Testis (tissue), 3 donors: ENCODE data around the gene KPTN. TPM values are rescaled to one million over a fixed set of nuclear protein-coding genes. Genes with fewer than 3 reads are reported as not detected.
A peak's percentile ranks its signal among the peaks of the same experiment; 100 is the strongest.

Experiments used
- DNase-seq: peaks from one replicate; pipeline ENCODE4 v3.0.0-alpha.2; 2019
- H3K27ac ChIP-seq, 2 donors: fragments of 200-600 bp; sonication (generic); one replicate each; pipeline ENCODE4 v1.5.1; 2019
- H3K27me3 ChIP-seq: fragments of 200-600 bp; sonication (generic); one replicate; pipeline ENCODE4 v1.5.1; 2019
- H3K36me3 ChIP-seq: fragments of 200-600 bp; sonication (generic); one replicate; pipeline ENCODE4 v1.5.1; 2017; ENCODE audit warnings: low read depth; ENCODE audit errors: missing control alignments
- H3K4me1 ChIP-seq: fragments of 200-600 bp; sonication (generic); one replicate; pipeline ENCODE4 v1.5.1; 2019
- H3K4me3 ChIP-seq, 2 donors: fragments of 200-600 bp; sonication (generic); one replicate each; pipeline ENCODE4 v1.5.1; 2017 to 2019
- H3K9me3 ChIP-seq: fragments of 200-600 bp; sonication (generic); one replicate; pipeline ENCODE4 v1.5.1; 2017
- CTCF ChIP-seq, 3 experiments: fragments of 450-650 bp in 2 of 3; fragments of 200-600 bp in 1 of 3; sonication (generic) in 1 of 3; IDR thresholded peaks; one replicate each; pipeline ENCODE4 v1.5.1; 2016 to 2019; ENCODE audit warnings: antibody characterized with exemption in 3 of 3, mild to moderate bottlenecking in 2 of 3, moderate library complexity in 1 of 3
- POLR2A ChIP-seq: fragments of 450-650 bp; IDR thresholded peaks from one replicate; pipeline ENCODE4 v1.6.1; 2017; ENCODE audit warnings: antibody characterized with exemption, mild to moderate bottlenecking, moderate library complexity
- whole genome bisulfite sequencing, 2 donors: methylation state at CpG; one replicate each; pipeline ENCODE4 v1.1.5; 2018; 5-methylcytosine and 5-hydroxymethylcytosine counted together
- intact Hi-C: fragments of 100-400 bp; cut with DNase I; formaldehyde crosslinking; loops from one replicate; pipeline ENCODE4 v1.15.1; 2023; ENCODE audit warnings: low total_unique reads
- polyA plus RNA-seq: library from polyadenylated mRNA; stranded (reverse); fragments of 350-450 nt; fragmentation: Illumina TruSeq; extraction: RNeasy Lipid Tissue Mini Kit (QIAGEN cat#74804); gene quantifications from one replicate; pipeline ENCODE4 v1.2.3, GENCODE V29; 2014; ENCODE audit warnings: low read depth, low replicate concordance; ENCODE audit not compliant: insufficient read depth
- total RNA-seq, 2 donors: library from RNA; depleted of rRNA; stranded (reverse); fragments of >200 nt; gene quantifications; one replicate each; pipeline ENCODE4 v1.2.3, GENCODE V29; 2016

The KPTN gene
- total and polyA plus RNA-seq, 3 donors from 2014 or later: 12.9 to 30.0 (median 13.5) TPM

GRCh38 chr19:47512183-47512947, 28.3 kb upstream of the KPTN start:
- no peaks in the 10 kb centered on the region for H3K9me3 ChIP-seq
- peak; percentile 57 for DNase-seq
- H3K4me1 ChIP-seq: peaks cover 58% of the 10 kb centered on the region
- H3K4me3 ChIP-seq: no peak overlapping the region
- no peak for TF ChIP-seq CTCF (IDR thresholded peaks at IDR 0.05)
- TF ChIP-seq POLR2A: no peak
- WGBS, 2 donors: 49 to 53% methylated on average over 11 of the region's 11 CpGs
- H3K36me3 ChIP-seq: no peaks in the 10 kb centered on the region
- peak overlapping the region; percentile 72 to 95 for H3K27ac ChIP-seq
- intact Hi-C loops: loop anchor here (10.0 kb wide), 1 partner anchor 78 kb away; no protein-coding TSS in a partner anchor
- H3K27me3 ChIP-seq: no peaks in the 10 kb centered on the region

DNA sequence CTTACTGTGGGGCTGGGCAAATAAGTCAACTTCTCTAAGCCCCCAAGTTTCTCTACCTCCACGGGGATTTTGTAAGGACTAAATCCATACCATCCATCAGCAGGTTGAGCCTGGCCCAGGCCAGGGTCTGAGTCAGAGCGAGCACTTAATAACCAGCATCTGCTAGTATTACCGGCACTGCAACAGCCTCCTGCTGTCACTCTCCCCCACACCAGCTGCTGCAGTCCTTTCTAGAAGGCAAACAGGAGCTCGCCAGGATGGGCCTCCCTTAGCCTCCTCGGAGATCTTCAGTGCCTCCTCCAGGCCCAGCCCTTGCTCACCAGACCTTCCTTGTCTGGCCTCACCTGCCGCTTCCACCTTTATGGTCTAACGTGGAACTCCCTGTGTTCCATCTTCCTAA, 27.7 kb upstream of the KPTN start:
- intact Hi-C loops: loop anchor here (10.0 kb wide), 1 partner anchor 77 kb away; no protein-coding TSS in a partner anchor
- Histone ChIP-seq H3K36me3 (no peaks in the 10 kb centered on the region), H3K27me3 (no peaks in the 10 kb centered on the region), H3K4me3 (no peak overlapping the region), H3K4me1 (peaks cover 65% of the 10 kb centered on the region), H3K27ac (peak overlapping the region; percentile 72 to 95), H3K9me3 (no peaks in the 10 kb centered on the region)
- TF ChIP-seq POLR2A (no peak), CTCF (IDR thresholded peaks at IDR 0.05) (no peak)
- WGBS, 2 donors: 39 to 46% methylated on average over 7 of the region's 7 CpGs
- no peak for DNase-seq

DNA sequence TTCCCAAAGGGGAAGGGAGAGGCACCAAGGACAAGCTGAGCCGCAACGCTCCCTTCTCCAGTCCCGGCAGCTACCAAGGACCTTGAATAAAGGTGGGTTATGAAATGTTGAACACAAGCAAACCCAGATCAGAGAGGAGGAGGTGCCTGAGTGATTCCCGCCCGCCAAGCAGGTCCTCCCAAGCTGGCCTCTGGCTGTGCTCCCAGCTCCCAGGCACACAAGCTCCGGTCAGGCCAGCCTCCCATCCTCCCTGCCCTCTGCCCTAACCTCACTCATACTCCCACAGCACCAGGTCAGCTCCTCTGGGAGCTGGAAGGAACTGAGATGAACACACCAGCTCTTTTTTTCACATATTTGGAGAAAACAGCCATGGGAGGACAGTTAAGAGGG, 27.1 kb upstream of the KPTN start:
- Histone ChIP-seq H3K4me3 (no peak overlapping the region), H3K27ac (peak overlapping the region; percentile 72 to 95), H3K36me3 (no peaks in the 10 kb centered on the region), H3K4me1 (peaks cover 70% of the 10 kb centered on the region), H3K27me3 (no peaks in the 10 kb centered on the region), H3K9me3 (no peaks in the 10 kb centered on the region)
- 28% methylated on average over 6 of the region's 6 CpGs; no CpG with 5 or more reads in 1 of the 2 donors for WGBS, 2 donors
- intact Hi-C loops: loop anchor here (10.0 kb wide), 1 partner anchor 76 kb away; no protein-coding TSS in a partner anchor
- TF ChIP-seq CTCF (IDR thresholded peaks at IDR 0.05): no peak
- no peak for TF ChIP-seq POLR2A
- DNase-seq: peak; percentile 85

GRCh38 chr19:47510516-47511127, 26.6 kb upstream of the KPTN start:
- Histone ChIP-seq H3K9me3 (no peaks in the 10 kb centered on the region), H3K36me3 (no peaks in the 10 kb centered on the region), H3K4me3 (no peak overlapping the region), H3K27me3 (no peaks in the 10 kb centered on the region), H3K4me1 (peaks cover 70% of the 10 kb centered on the region), H3K27ac (peak overlapping the region; percentile 72 to 95)
- DNase-seq: no peak
- whole genome bisulfite sequencing, 2 donors: 52 to 53% methylated on average over 9 to 12 of the region's 12 CpGs
- TF ChIP-seq POLR2A (no peak), CTCF (IDR thresholded peaks at IDR 0.05) (no peak)
- intact Hi-C loops: loop anchor here (10.0 kb wide), 1 partner anchor 76 kb away; no protein-coding TSS in a partner anchor
